Measurements from ENCODE around the gene TMEM154.

DNA sequence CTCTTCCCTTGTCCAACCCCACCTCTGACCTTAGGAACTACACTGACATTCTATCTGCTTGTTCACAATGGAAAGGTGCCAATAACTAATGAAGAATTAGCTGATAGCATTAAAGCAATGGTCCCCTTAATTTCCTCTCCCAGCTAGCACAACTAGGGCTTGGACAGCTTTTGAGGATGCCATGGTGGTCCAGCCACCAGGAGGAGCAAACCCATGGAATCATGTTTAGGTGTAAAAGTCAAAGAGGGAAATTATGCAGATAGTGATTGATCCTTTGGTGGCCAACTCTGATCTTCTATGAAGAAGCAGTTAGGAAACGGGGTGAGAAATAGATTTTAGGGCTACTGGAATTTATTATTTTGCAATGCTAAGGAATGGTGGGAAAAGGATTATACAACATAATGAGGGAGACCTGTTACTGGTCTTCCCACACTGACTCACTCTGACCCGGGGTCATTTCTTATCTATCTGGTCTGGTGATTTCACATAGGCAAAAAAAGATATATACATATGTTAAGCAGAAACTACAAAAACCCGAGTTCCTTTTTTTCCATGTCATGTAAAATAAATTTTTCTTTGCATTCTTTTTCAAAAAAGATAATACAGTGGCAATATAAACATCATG, 98.1 kb downstream of the TMEM154 start:
- TF ChIP-seq, protein P1, sequence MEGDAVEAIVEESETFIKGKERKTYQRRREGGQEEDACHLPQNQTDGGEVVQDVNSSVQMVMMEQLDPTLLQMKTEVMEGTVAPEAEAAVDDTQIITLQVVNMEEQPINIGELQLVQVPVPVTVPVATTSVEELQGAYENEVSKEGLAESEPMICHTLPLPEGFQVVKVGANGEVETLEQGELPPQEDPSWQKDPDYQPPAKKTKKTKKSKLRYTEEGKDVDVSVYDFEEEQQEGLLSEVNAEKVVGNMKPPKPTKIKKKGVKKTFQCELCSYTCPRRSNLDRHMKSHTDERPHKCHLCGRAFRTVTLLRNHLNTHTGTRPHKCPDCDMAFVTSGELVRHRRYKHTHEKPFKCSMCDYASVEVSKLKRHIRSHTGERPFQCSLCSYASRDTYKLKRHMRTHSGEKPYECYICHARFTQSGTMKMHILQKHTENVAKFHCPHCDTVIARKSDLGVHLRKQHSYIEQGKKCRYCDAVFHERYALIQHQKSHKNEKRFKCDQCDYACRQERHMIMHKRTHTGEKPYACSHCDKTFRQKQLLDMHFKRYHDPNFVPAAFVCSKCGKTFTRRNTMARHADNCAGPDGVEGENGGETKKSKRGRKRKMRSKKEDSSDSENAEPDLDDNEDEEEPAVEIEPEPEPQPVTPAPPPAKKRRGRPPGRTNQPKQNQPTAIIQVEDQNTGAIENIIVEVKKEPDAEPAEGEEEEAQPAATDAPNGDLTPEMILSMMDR (IDR thresholded peaks at IDR 0.05; ENCODE audit: low read depth, low read length), result no peak
- TF ChIP-seq, protein P2, sequence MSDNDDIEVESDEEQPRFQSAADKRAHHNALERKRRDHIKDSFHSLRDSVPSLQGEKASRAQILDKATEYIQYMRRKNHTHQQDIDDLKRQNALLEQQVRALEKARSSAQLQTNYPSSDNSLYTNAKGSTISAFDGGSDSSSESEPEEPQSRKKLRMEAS (IDR thresholded peaks at IDR 0.05; ENCODE audit: low read depth, low read length), result no peak
- TF ChIP-seq POLR2A (IDR thresholded peaks at IDR 0.05; ENCODE audit: extremely low read depth, insufficient read length), result no peak
